GM18508 (cell line): Measurements from ENCODE around the gene RARRES1.

Source experiments
- ATAC-seq: cut with Tn5 transposase; IDR thresholded peaks from one replicate; pipeline ENCODE4 v1.9.1; 2021; ENCODE audit warnings: moderate number of reproducible peaks; ENCODE audit not compliant: insufficient read depth, unreplicated experiment

The RARRES1 gene

GRCh38 chr3:158731938-158732855 is at the start of gene RARRES1:
TSS of gene RARRES1 (minus strand) at chr3:158732457. CDS start at chr3:158732415, 42 bp downstream.
- ATAC-seq, result peak; percentile 55

- ATAC-seq, result no peak
Observed at GRCh38 chr3:158781849-158782248, 49.6 kb upstream of the RARRES1 start.

DNA sequence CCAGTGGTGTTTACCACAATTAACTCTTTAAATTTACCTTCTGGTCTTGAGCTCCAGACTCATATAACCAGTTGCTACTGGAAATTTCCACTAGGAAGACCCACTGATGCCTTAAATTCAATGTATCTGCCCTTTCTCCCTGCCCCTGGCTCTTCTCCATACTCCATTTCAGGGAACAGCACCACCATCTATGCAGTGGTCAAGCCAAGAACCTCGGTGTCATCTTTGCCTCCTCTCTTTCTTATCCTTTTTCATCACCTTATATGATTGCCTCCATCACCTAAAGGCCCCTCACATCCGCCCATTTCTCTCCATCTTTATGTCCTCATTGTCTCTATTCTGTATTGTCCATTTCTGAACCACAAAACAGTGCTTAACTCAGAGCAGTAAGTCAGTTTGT is 48.9 kb upstream of the RARRES1 start:
- no peak for ATAC-seq

DNA sequence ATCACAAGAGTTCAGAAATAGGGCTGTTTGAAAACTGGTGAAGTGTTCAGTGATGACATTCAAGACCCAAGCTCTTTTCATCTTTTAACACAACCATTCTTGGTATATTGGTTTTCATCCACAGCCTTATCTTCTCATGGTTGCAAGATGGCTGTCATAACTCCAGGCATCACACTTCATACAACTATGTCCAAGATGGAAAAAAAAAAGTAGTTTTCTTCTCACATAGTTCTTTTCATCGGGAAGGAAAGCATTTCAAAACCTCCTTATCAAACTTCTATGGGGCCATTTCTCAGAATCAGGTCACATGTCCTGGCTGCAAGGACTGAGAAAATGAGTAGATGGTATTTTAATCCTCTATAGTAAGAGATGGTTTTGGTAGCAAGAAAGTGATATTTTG is 48.5 kb upstream of the RARRES1 start:
- no peak for ATAC-seq

DNA sequence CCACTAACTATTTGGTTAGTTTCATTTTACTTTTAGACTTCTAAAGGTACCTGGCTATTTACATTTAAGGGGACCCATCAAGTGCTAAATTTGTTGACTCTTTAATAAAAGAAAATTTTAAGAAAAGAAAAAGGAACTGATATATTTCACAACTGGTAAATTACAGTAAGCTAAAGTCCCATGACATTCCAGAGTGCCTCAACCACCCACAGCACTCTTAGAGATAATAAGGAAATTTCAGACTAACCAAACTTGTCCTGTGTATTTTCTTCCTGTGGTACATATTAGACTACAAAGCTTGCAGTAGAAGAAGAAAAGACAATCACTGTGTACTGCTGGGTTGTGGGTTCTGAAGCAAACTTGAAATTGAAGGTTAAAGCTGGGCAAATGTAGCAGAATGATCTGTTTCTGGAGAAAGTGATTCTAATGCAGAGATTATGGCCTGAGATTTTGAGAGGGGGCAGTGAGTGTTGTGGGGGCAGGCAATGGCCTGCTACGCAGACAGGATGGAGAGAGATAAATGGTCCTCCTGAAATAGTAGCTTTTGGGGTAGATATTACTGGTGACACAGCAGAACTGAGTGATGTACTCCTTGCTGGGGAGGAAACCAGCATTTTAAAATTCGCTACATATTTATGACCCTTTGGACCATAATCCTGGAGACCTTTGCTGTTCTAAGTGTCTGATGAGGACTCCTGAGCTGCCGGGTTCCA is 45.1 kb upstream of the RARRES1 start:
- no peak for ATAC-seq

- ATAC-seq, result no peak
Observed at GRCh38 chr3:158776531-158776930, 44.3 kb upstream of the RARRES1 start.

DNA sequence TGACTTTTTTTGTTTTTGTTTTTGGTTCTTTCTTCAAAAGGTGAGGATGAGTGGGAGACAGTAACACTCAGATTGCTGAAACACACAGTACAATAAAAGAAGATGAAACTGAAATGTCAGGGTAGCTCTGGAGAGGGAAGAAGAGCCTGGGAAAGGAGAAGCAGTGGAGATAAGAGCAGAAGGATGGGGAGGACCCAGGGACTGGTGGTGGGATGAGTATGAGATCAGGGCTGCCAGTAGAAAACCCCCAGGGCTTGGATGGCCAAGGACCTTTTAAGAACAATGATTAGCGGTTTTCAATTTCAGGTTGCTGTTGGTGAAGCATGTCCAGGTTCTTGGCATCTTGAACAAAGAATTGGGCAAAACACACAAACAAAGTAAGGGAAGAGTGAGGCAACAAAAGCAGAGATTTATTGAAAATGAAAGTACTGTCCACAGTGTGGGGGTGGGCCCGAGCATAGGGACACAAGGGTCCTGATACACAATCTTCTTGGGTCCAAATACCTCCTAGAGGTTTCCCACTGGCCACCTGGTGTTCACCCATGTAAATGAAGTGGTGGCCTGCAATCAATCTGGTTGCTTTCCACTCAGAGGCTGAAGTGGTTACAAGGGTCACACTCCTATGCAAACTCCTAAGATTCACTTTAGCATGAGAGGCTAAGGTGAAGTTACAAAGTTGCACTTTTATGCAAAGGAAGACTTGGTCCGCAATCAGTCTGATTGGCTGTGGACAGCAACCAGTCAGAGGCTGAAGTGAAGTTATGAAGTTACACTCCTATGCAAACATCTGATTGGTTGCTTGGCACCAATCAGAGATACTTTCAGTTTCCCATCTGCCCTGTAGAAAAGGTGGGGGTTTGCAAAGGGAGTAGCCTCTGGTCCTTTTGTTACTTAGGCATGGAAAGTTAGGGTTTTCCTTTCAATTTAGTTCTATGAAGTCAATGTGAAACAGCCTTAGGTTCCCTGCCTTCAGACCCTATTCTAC is 43.5 kb upstream of the RARRES1 start:
- no peak for ATAC-seq

DNA sequence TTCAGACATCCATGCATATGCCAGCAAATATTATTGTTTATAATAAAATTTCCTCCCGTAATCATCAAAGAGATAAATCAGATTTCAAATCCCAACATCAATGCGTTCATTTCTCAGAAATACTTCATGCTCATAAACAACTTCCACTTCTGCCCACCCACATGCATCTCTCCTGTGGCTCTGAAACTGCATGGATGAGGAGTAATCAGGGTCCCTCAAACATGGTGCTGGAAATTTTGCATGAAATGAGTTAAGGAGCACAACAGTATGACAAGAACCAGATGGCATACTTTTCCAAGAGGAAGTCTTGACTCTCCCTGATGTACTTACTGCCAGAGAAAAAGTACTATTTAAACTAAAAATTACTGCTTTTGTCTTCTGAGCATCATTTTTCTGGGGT is 42.7 kb upstream of the RARRES1 start:
- ATAC-seq, result no peak

DNA sequence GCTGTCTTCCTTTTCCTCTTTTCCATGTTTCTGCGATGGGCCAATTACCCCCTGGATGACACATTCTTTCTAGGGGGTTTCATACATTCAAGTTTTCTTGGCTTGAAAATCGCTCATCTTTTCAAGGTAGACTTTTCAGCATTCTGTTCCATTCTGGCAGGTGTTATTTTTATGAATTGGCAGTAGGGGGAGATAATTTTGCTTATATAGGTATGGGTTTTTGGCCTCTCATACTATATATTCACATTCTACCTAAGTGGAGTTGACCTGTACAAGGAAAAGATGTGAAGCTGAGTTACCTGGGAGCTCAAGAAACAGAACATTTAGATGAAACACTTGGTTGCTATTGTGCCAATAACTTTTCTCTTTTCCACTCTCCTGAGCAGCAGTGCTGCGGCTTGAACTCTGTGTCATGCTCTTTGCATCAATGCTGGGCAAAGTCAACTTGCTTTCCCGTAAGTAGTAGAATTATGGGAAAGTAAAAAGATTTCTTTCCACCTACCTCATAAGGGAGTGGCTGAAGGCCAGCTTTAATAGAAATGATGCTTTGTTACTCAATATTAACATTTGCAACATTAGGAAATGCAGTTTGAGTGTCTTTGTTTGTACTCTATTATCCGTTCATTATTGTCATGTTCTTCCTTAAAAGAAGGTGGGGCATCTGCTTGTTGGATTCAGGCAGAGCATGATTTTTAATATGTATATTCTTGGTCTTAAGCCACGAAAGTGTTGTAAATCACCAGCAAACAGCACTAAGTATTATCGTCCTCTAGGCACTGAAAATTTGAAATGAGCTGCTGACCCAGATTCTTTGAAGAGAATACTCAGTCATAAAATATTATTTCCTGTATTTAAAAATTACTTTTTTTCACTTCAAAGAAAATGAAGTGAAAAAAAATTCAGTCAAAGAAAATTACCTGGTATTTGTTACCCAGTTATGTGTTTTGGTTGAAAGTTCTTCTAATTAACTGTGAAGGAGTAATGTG is 41.9 kb upstream of the RARRES1 start:
- ATAC-seq, result no peak

- no peak for ATAC-seq
Observed at GRCh38 chr3:158773166-158773565, 40.9 kb upstream of the RARRES1 start.

DNA sequence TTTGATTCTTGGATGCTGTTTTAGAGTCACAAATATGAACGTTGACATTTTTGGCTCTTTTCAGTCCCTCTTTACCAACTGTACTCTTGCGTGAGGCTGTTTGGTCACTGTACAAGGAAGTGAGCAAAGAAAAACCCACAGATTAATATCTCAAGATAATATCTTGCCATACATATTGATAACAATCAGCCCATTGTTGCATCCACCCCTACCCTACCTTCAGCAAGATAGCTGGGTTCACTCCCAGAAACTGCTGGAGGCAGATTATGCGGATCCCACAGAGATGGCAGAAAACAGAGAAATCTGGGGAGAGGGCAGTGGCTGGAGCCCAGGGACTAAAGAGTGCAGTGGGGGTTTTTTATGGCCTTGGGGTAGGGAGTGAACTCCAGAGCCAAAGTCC is 39.7 kb upstream of the RARRES1 start:
- ATAC-seq, result no peak

- no peak for ATAC-seq
Observed at GRCh38 chr3:158771577-158771976, 39.3 kb upstream of the RARRES1 start.

DNA sequence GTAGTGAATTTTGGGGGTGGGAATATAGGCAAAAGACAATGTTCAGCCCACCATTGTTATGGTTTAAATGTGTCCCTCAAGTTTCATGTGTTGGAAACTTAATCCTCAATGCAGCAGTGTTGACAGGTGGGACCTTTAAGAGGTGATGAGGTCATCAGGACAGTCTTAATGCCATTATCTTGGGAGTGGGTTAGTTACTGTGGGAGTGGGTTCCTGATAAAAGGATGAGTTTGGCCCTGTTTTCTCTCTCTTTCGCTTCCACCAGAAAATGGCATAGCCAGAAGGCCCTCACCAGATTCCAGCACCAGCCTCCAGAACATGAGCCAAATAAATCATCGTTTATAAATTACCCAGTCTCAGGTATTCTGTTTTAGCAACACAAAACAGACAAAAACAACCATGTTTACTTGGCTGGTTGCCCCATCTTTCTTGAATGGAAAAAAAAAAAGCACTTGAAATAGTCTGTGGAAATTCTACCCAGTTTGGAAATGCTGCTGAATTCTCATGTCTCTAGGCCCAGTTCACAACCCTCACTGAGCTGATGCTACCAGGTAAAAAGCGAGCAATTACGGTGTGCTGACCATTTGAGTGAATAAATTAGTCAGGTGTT is 38.6 kb upstream of the RARRES1 start:
- no peak for ATAC-seq

GRCh38 chr3:158769952-158770740 is 37.9 kb upstream of the RARRES1 start:
- ATAC-seq, result no peak

DNA sequence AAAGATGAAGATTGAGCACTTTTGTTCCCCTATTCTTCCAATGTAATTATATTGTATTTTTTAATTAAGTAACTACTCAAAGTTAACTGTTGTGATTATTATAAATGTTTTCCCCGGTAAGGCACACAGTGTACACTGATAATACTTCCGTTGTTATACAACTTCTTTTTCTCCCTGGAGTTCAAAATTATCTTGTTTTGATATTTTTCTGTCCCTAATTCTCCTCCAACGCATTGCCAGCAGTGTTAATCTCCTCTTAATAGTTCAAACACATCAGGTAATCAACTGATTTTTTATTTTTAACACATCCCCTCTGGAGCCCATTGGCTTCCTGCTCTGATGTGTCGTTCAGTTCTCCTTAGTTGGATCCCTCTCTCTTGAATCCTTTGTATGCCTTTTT is 37.3 kb upstream of the RARRES1 start:
- ATAC-seq, result no peak

GRCh38 chr3:158768881-158769543 is 36.8 kb upstream of the RARRES1 start:
- ATAC-seq, result no peak

GRCh38 chr3:158768361-158768787 is 36.1 kb upstream of the RARRES1 start:
- ATAC-seq, result no peak
